ENCODE data around the gene ELAVL2.

ELAVL2 gene

GRCh38 chr9:23822261-23823169, 3.5 kb downstream of the ELAVL2 start:
- FAIRE-seq: no peak
- DNase-seq (ENCODE audit: insufficient read length, low spot score): no peak

GRCh38 chr9:23821375-23822181, 4.5 kb downstream of the ELAVL2 start:
- FAIRE-seq (no peak), DNase-seq (ENCODE audit: insufficient read length, low spot score) (no peak)

- FAIRE-seq: no peak
- DNase-seq (ENCODE audit: insufficient read length, low spot score): no peak
Measured at GRCh38 chr9:23820451-23821374, 5.3 kb downstream of the ELAVL2 start.

GRCh38 chr9:23819403-23819802, 6.6 kb downstream of the ELAVL2 start:
- FAIRE-seq: no peak
- DNase-seq (ENCODE audit: insufficient read length, low spot score): no peak

GRCh38 chr9:23814243-23814642, 11.8 kb downstream of the ELAVL2 start:
- DNase-seq (ENCODE audit: insufficient read length, low spot score) (no peak), FAIRE-seq (no peak)

- FAIRE-seq (no peak), DNase-seq (ENCODE audit: insufficient read length, low spot score) (no peak)
Measured at GRCh38 chr9:23812673-23813072, 13.4 kb downstream of the ELAVL2 start.

- no peak for FAIRE-seq
- DNase-seq (ENCODE audit: insufficient read length, low spot score): no peak
Measured at GRCh38 chr9:23811633-23812032, 14.4 kb downstream of the ELAVL2 start.

GRCh38 chr9:23803216-23803615, 22.8 kb downstream of the ELAVL2 start:
- DNase-seq (ENCODE audit: insufficient read length, low spot score) (no peak), FAIRE-seq (no peak)

GRCh38 chr9:23801523-23801922, 24.5 kb downstream of the ELAVL2 start:
- FAIRE-seq (no peak), DNase-seq (ENCODE audit: insufficient read length, low spot score) (no peak)

GRCh38 chr9:23799521-23799920, 26.5 kb downstream of the ELAVL2 start:
- no peak for FAIRE-seq
- DNase-seq (ENCODE audit: insufficient read length, low spot score): no peak

GRCh38 chr9:23798325-23798724, 27.7 kb downstream of the ELAVL2 start:
- no peak for FAIRE-seq
- no peak for DNase-seq (ENCODE audit: insufficient read length, low spot score)

- FAIRE-seq (no peak), DNase-seq (ENCODE audit: insufficient read length, low spot score) (no peak)
Measured at GRCh38 chr9:23796209-23796608, 29.8 kb downstream of the ELAVL2 start.

GRCh38 chr9:23790351-23791260, 35.4 kb downstream of the ELAVL2 start:
- FAIRE-seq (no peak), DNase-seq (ENCODE audit: insufficient read length, low spot score) (no peak)

- no peak for FAIRE-seq
Measured at GRCh38 chr9:23789529-23790254, 36.3 kb downstream of the ELAVL2 start.

GRCh38 chr9:23784962-23785361, 41.1 kb downstream of the ELAVL2 start:
- FAIRE-seq: no peak
- DNase-seq (ENCODE audit: insufficient read length, low spot score): no peak

More at GRCh38 chr9:23789529-23790254, 36.3 kb downstream of the ELAVL2 start:
- DNase-seq (ENCODE audit: insufficient read length, low spot score): no peak

- FAIRE-seq (no peak), DNase-seq (ENCODE audit: insufficient read length, low spot score) (no peak)
Measured at GRCh38 chr9:23783509-23783908, 42.5 kb downstream of the ELAVL2 start.

GRCh38 chr9:23779220-23779619, 46.8 kb downstream of the ELAVL2 start:
- FAIRE-seq: no peak

GRCh38 chr9:23777328-23777727, 48.7 kb downstream of the ELAVL2 start:
- FAIRE-seq (no peak), DNase-seq (ENCODE audit: insufficient read length, low spot score) (no peak)

More at GRCh38 chr9:23779220-23779619, 46.8 kb downstream of the ELAVL2 start:
- no peak for DNase-seq (ENCODE audit: insufficient read length, low spot score)

GRCh38 chr9:23775549-23775948, 50.5 kb downstream of the ELAVL2 start:
- DNase-seq (ENCODE audit: insufficient read length, low spot score): no peak
- FAIRE-seq: no peak

All from HTR-8/SVneo (cell line).